IMR-90 (cell line): ENCODE data around the gene ADM. TPM values are rescaled to one million over a fixed set of nuclear protein-coding genes. Genes with fewer than 3 reads are reported as not detected.

Experiments
- ATAC-seq: fragments of 200-7000 bp; cut with Tn5 transposase; 2 replicates; pipeline ENCODE4 v1.9.1; 2020; ENCODE audit warnings: low read depth, mild to moderate bottlenecking, moderate library complexity
- BruUV-seq: library from RNA; stranded (reverse); fragments of 400-500 nt; replicated peaks from 2 replicates; lab custom pipeline; 2021; lab: Mats Ljungman, UMichigan
- CTCF ChIA-PET: fragments of 300-600 bp; formaldehyde crosslinking; extraction: SDS; loops from one replicate; lab custom pipeline; 2021; ENCODE audit warnings: antibody characterized with exemption; lab: Yijun Ruan, JAX
- POLR2A ChIA-PET: fragments of 300-600 bp; sonication (Branson Sonifier 250); formaldehyde crosslinking; loops from one replicate; lab custom pipeline; 2022; ENCODE audit warnings: antibody characterized with exemption; ENCODE audit not compliant: unreplicated experiment; lab: Charles Lee
- DNase-seq: peaks from one replicate; pipeline ENCODE4 v3.0.0; 2013
- H2AFZ ChIP-seq: replicated peaks from 2 replicates; pipeline ENCODE3; 2013; ENCODE audit warnings: low read length, mild to moderate bottlenecking; ENCODE audit not compliant: poor library complexity
- H2AK5ac ChIP-seq: 2 replicates; pipeline ENCODE4 v1.6.1; 2013; ENCODE audit warnings: low read depth, low read length, inconsistent platforms
- H2AK9ac ChIP-seq: replicated peaks from 2 replicates; pipeline ENCODE3; 2013; ENCODE audit warnings: mild to moderate bottlenecking, low read depth, low read length, moderate library complexity; ENCODE audit not compliant: poor library complexity
- H2BK120ac ChIP-seq: 2 replicates; pipeline ENCODE4 v1.6.1; 2013; ENCODE audit warnings: low read depth, low read length, inconsistent platforms
- H2BK15ac ChIP-seq: 3 replicates; pipeline ENCODE4 v1.6.1; 2013; ENCODE audit warnings: low read depth, low read length, inconsistent platforms
- H2BK20ac ChIP-seq: 2 replicates; pipeline ENCODE4 v1.6.1; 2013; ENCODE audit warnings: low read depth, mild to moderate bottlenecking, inconsistent platforms, low read length, moderate library complexity
- H2BK5ac ChIP-seq: 2 replicates; pipeline ENCODE4 v1.6.1; 2013; ENCODE audit warnings: mild to moderate bottlenecking, low read depth, low read length, inconsistent platforms; ENCODE audit not compliant: poor library complexity, severe bottlenecking
- H3K14ac ChIP-seq: replicated peaks from 2 replicates; pipeline ENCODE4 v1.6.1; 2013; ENCODE audit warnings: low read depth, low read length, inconsistent platforms
- H3K18ac ChIP-seq: 2 replicates; pipeline ENCODE4 v1.6.1; 2013; ENCODE audit warnings: low read depth, low read length, control low read depth
- H3K23ac ChIP-seq: 2 replicates; pipeline ENCODE4 v1.6.1; 2013; ENCODE audit warnings: low read depth, low read length, inconsistent platforms
- H3K27ac ChIP-seq: 2 replicates; pipeline ENCODE4 v1.5.1; 2013; ENCODE audit warnings: mild to moderate bottlenecking, control low read depth, low read length; ENCODE audit not compliant: insufficient read depth
- H3K27me3 ChIP-seq: 2 replicates; pipeline ENCODE4 v1.6.1; 2013; ENCODE audit warnings: low read length; ENCODE audit not compliant: control insufficient read depth, insufficient read depth
- H3K36me3 ChIP-seq: 2 replicates; pipeline ENCODE4 v1.6.1; 2013; ENCODE audit warnings: low read length, mixed read lengths; ENCODE audit not compliant: control insufficient read depth, insufficient read depth
- H3K4ac ChIP-seq: 2 replicates; pipeline ENCODE4 v1.6.1; 2013; ENCODE audit warnings: low read depth, low read length, inconsistent platforms
- H3K4me1 ChIP-seq: 2 replicates; pipeline ENCODE4 v1.6.1; 2013; ENCODE audit warnings: low read length, mixed read lengths; ENCODE audit not compliant: control insufficient read depth, insufficient read depth
- H3K4me2 ChIP-seq: 2 replicates; pipeline ENCODE4 v1.6.1; 2013; ENCODE audit warnings: low read depth, mild to moderate bottlenecking, control low read depth, low read length, moderate library complexity
- H3K4me3 ChIP-seq: 2 replicates; pipeline ENCODE4 v1.5.1; 2013; ENCODE audit warnings: low read depth, mild to moderate bottlenecking, control low read depth, low read length, moderate library complexity; ENCODE audit not compliant: insufficient read depth
- H3K56ac ChIP-seq: 2 replicates; pipeline ENCODE4 v1.6.1; 2013; ENCODE audit warnings: low read length, inconsistent platforms; ENCODE audit not compliant: insufficient read depth; ENCODE audit errors: extremely low read depth
- H3K79me1 ChIP-seq, 2 experiments: 2 replicates each; pipeline ENCODE4 v1.6.1; 2013; ENCODE audit warnings: low read length in 2 of 2, inconsistent platforms in 1 of 2, low read depth in 1 of 2
- H3K9ac ChIP-seq: 2 replicates; pipeline ENCODE4 v1.6.1; 2013; ENCODE audit warnings: low read depth, low read length, control low read depth
- H3K9me1 ChIP-seq: 2 replicates; pipeline ENCODE4 v1.6.1; 2013; ENCODE audit warnings: low read length, inconsistent platforms; ENCODE audit not compliant: insufficient read depth
- H3K9me3 ChIP-seq: 2 replicates; pipeline ENCODE4 v1.6.1; 2013; ENCODE audit warnings: low read length; ENCODE audit not compliant: control insufficient read depth, insufficient read depth
- H4K20me1 ChIP-seq: 2 replicates; pipeline ENCODE4 v1.6.1; 2013; ENCODE audit warnings: low read length, inconsistent platforms; ENCODE audit not compliant: insufficient read depth
- H4K5ac ChIP-seq: 2 replicates; pipeline ENCODE4 v1.6.1; 2013; ENCODE audit warnings: mild to moderate bottlenecking, low read depth, low read length, control low read depth
- H4K8ac ChIP-seq, 2 experiments: 2 replicates each; pipeline ENCODE4 v1.6.1; 2013; ENCODE audit warnings: low read depth in 2 of 2, low read length in 2 of 2, control low read depth in 1 of 2, inconsistent platforms in 1 of 2
- H4K91ac ChIP-seq: 2 replicates; pipeline ENCODE4 v1.6.1; 2013; ENCODE audit warnings: low read depth, low read length, inconsistent platforms; ENCODE audit not compliant: insufficient read depth
- CHD1 ChIP-seq: IDR thresholded peaks from 2 replicates; pipeline ENCODE4 v1.6.1; 2012; ENCODE audit warnings: low read depth, low read length, improper control_type of control experiment
- MAFK ChIP-seq: IDR thresholded peaks from 2 replicates; pipeline ENCODE4 v1.6.1; 2012; ENCODE audit warnings: low read depth, low read length, improper control_type of control experiment
- RAD21 ChIP-seq: IDR thresholded peaks from 2 replicates; pipeline ENCODE4 v1.6.1; 2012; ENCODE audit warnings: low read length, improper control_type of control experiment
- SMC3 ChIP-seq: fragments of 150-350 bp; IDR thresholded peaks from 2 replicates; pipeline ENCODE4 v1.6.1; 2016; ENCODE audit warnings: low read depth, mild to moderate bottlenecking, antibody characterized with exemption, low read length, moderate library complexity
- WGBS, 2 experiments: methylation state at CpG; one replicate each; pipeline versions ENCODE4 v1.1.5 to v1.1.7; 2013; ENCODE audit warnings: missing lambda C conversion rate in 2 of 2; ENCODE audit not compliant: insufficient read length in 1 of 2; ENCODE audit errors: extremely low coverage in 2 of 2; 5-methylcytosine and 5-hydroxymethylcytosine counted together
- dilution Hi-C: fragments of 300-500 bp; cut with HindIII; formaldehyde crosslinking; loops from one replicate; pipeline ENCODE4 v1.14.3; 2018; ENCODE audit warnings: low sequenced_read_pairs; ENCODE audit not compliant: unreplicated experiment
- in situ Hi-C: fragments of 300-500 bp; cut with MboI; formaldehyde crosslinking; loops from 3 replicates; pipeline ENCODE4 v1.14.3; 2019; ENCODE audit warnings: low sequenced_read_pairs, inconsistent platforms, mixed read lengths
- intact Hi-C: fragments of 100-400 bp; cut with micrococcal nuclease; formaldehyde crosslinking; loops from 2 replicates; pipeline ENCODE4 v1.10.0; 2022
- polyA plus RNA-seq, 3 experiments: library from polyadenylated mRNA; depleted of rRNA; stranded (reverse); fragments of >200 nt; gene quantifications; 2 replicates each; pipeline ENCODE4 v1.2.3, GENCODE V29; 2012; ENCODE audit warnings: low replicate concordance in 1 of 3
- total RNA-seq: library from RNA; depleted of rRNA; stranded (reverse); fragments of >200 nt; gene quantifications from 2 replicates; pipeline ENCODE4 v1.2.3, GENCODE V29; 2012
- TF ChIP-seq, protein P1 (sequence below): fragments of 150-350 bp; IDR thresholded peaks from 2 replicates; pipeline ENCODE4 v1.6.1; 2017; ENCODE audit warnings: mild to moderate bottlenecking, antibody characterized with exemption, low read length, low read depth

ADM gene
- total and polyA plus RNA-seq, 2 of the 4 experiments (the other 2 are of a cell fraction), result 357 to 559 TPM

DNA sequence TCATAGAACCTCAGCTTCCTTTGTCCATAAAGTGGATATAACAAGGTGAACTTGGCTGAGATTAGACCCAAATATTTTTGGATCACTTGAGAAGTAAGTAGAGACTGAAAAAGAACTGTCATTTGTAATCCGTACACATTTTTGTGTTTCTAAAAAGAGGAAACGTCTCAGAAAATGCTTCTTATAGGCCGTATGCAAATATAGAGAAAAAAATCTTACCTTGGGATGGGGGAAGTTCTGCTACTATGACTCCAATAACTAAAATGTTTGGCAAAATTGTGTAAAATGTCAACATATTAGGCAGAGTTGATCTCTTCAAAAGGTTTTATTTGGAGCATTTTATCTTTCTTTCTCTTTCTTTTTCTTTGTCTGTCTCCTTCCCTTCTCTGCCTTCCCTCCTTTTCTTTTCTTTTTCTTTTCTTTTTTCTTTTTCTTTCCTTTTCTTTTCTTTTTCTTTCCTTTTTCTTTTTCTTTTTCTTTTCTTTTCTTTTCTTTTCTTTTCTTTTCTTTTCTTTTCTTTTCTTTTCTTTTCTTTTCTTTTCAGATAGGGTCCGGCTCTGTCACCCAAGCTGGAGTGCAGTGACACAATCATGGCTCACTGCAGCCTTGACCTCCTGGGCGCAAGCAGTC lies 48.2 kb downstream of the ADM start:
- BruUV-seq, result no TSS peak
- no peak overlapping the region for H3K56ac ChIP-seq
- H3K23ac ChIP-seq, result no peak overlapping the region
- H2AK5ac ChIP-seq, result 0 out of 2 replicates have a peak overlapping the region, but pooled peaks have one; percentile 30
- no peak overlapping the region for H2AK9ac ChIP-seq
- H4K5ac ChIP-seq, result no peak overlapping the region
- H3K4me1 ChIP-seq, result peaks cover 23% of the 10 kb centered on the region
- no peak overlapping the region; the same call in 1 of the 2 replicates for H3K18ac ChIP-seq
- ATAC-seq (no peak), DNase-seq (no peak)
- H4K20me1 ChIP-seq, result no peaks in the 10 kb centered on the region
- dilution Hi-C loops, result no loop called here
- H3K27me3 ChIP-seq, result no peaks in the 10 kb centered on the region
- no peaks in the 10 kb centered on the region for H3K36me3 ChIP-seq
- H2BK15ac ChIP-seq, result peak overlapping the region; percentile 46; the same call in 2 of the 3 replicates
- no peak overlapping the region for H2BK5ac ChIP-seq
- in situ Hi-C loops, result no loop called here
- H3K4me2 ChIP-seq, result no peak overlapping the region
- peaks cover 8% of the 10 kb centered on the region for H3K9me1 ChIP-seq
- no peak overlapping the region for H3K27ac ChIP-seq
- whole genome bisulfite sequencing, 2 experiments, result no CpG with 5 or more reads among the region's 5 CpGs
- H4K91ac ChIP-seq, result no peak overlapping the region; the same call in 1 of the 2 replicates
- no peak overlapping the region for H3K14ac ChIP-seq
- no peak overlapping the region for H2BK20ac ChIP-seq
- no peaks in the 10 kb centered on the region for H3K9me3 ChIP-seq
- CTCF ChIA-PET, result interaction anchor here (1.6 kb wide), 1 partner anchor 13 kb away, joined by 6 read pairs; no protein-coding TSS in a partner anchor
- no peaks in the 10 kb centered on the region for H3K79me1 ChIP-seq
- H3K4ac ChIP-seq, result peak overlapping the region; percentile 23; the same call in 1 of the 2 replicates
- 0 out of 4 replicates have a peak overlapping the region, but pooled peaks of 1 of the 2 experiments have one; percentile 25 for H4K8ac ChIP-seq
- no peak overlapping the region for H2AFZ ChIP-seq
- H3K9ac ChIP-seq, result no peak overlapping the region
- H3K4me3 ChIP-seq, result no peak overlapping the region
- POLR2A ChIA-PET, result no interaction called here
- intact Hi-C loops, result no loop called here
- H2BK120ac ChIP-seq, result 0 out of 2 replicates have a peak overlapping the region, but pooled peaks have one; percentile 17
- no peak for TF ChIP-seq SMC3
- TF ChIP-seq RAD21, result no peak
- TF ChIP-seq, protein P1, sequence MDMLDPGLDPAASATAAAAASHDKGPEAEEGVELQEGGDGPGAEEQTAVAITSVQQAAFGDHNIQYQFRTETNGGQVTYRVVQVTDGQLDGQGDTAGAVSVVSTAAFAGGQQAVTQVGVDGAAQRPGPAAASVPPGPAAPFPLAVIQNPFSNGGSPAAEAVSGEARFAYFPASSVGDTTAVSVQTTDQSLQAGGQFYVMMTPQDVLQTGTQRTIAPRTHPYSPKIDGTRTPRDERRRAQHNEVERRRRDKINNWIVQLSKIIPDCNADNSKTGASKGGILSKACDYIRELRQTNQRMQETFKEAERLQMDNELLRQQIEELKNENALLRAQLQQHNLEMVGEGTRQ, result no peak
- no peak for TF ChIP-seq CHD1
- TF ChIP-seq MAFK, result no peak
